H9 (cell line): ENCODE measurements around the gene TP53INP2. TPM values are rescaled to one million over a fixed set of nuclear protein-coding genes. Genes with fewer than 3 reads are reported as not detected.

Experiments
- DNase-seq: peaks from one replicate; pipeline ENCODE4 v3.0.0-alpha.2; 2017
- H2AFZ ChIP-seq: one replicate; pipeline ENCODE4 v1.6.1; 2013; ENCODE audit warnings: mild to moderate bottlenecking, low read length, control low read depth, moderate library complexity
- H2AK5ac ChIP-seq: 2 replicates; pipeline ENCODE4 v1.6.1; 2013; ENCODE audit warnings: low read length, control low read depth, mixed read lengths; ENCODE audit not compliant: insufficient read length
- H2BK120ac ChIP-seq: one replicate; pipeline ENCODE4 v1.6.1; 2013; ENCODE audit warnings: low read depth, mild to moderate bottlenecking, low read length, control low read depth, inconsistent platforms; ENCODE audit not compliant: poor library complexity, severe bottlenecking
- H2BK12ac ChIP-seq: 2 replicates; pipeline ENCODE4 v1.6.1; 2013; ENCODE audit warnings: low read length, control low read depth, mixed read lengths, low read depth; ENCODE audit not compliant: insufficient read length
- H2BK15ac ChIP-seq: 2 replicates; pipeline ENCODE4 v1.6.1; 2013; ENCODE audit warnings: low read depth, low read length, control low read depth
- H2BK20ac ChIP-seq: one replicate; pipeline ENCODE4 v1.6.1; 2013; ENCODE audit warnings: low read depth, mild to moderate bottlenecking, low read length, control low read depth, inconsistent platforms; ENCODE audit not compliant: poor library complexity, severe bottlenecking
- H2BK5ac ChIP-seq: 2 replicates; pipeline ENCODE4 v1.6.1; 2013; ENCODE audit warnings: low read length, control low read depth, mixed read lengths; ENCODE audit not compliant: insufficient read length
- H3K14ac ChIP-seq: 2 replicates; pipeline ENCODE4 v1.6.1; 2013; ENCODE audit warnings: low read length, control low read depth; ENCODE audit not compliant: insufficient read depth
- H3K18ac ChIP-seq: 2 replicates; pipeline ENCODE4 v1.6.1; 2013; ENCODE audit warnings: low read depth, mild to moderate bottlenecking, mixed read lengths, low read length, control low read depth; ENCODE audit not compliant: insufficient read length
- H3K23ac ChIP-seq: 2 replicates; pipeline ENCODE4 v1.6.1; 2013; ENCODE audit warnings: low read length, control low read depth, mixed read lengths, low read depth; ENCODE audit not compliant: insufficient read length
- H3K23me2 ChIP-seq: 2 replicates; pipeline ENCODE4 v1.6.1; 2013; ENCODE audit warnings: low read depth, mild to moderate bottlenecking, mixed read lengths, low read length, control low read depth; ENCODE audit not compliant: insufficient read length, poor library complexity, severe bottlenecking
- H3K27ac ChIP-seq: 2 replicates; pipeline ENCODE4 v1.5.1; 2013; ENCODE audit warnings: low read length, control low read depth, mixed read lengths, low read depth; ENCODE audit not compliant: insufficient read length
- H3K27me3 ChIP-seq: 2 replicates; pipeline ENCODE4 v1.6.1; 2013; ENCODE audit warnings: low read length, control low read depth, inconsistent platforms; ENCODE audit not compliant: insufficient read depth
- H3K4ac ChIP-seq: 2 replicates; pipeline ENCODE4 v1.6.1; 2013; ENCODE audit warnings: low read depth, mild to moderate bottlenecking, control low read depth, inconsistent platforms, low read length, moderate library complexity
- H3K4me1 ChIP-seq: 2 replicates; pipeline ENCODE4 v1.6.1; 2013; ENCODE audit warnings: low read length, control low read depth, inconsistent platforms; ENCODE audit not compliant: insufficient read depth
- H3K4me2 ChIP-seq: 2 replicates; pipeline ENCODE4 v1.6.1; 2013; ENCODE audit warnings: low read length, control low read depth, mixed read lengths; ENCODE audit not compliant: insufficient read length, insufficient read depth
- H3K56ac ChIP-seq: 2 replicates; pipeline ENCODE4 v1.6.1; 2013; ENCODE audit warnings: low read depth, mild to moderate bottlenecking, mixed read lengths, low read length, control low read depth; ENCODE audit not compliant: insufficient read length
- H3K79me1 ChIP-seq: 2 replicates; pipeline ENCODE4 v1.6.1; 2013; ENCODE audit warnings: low read depth, mild to moderate bottlenecking, moderate library complexity, low read length, control low read depth, inconsistent platforms; ENCODE audit not compliant: insufficient read depth, poor library complexity, severe bottlenecking
- H3K79me2 ChIP-seq: 2 replicates; pipeline ENCODE4 v1.6.1; 2013; ENCODE audit warnings: low read length, control low read depth, inconsistent platforms; ENCODE audit not compliant: insufficient read depth
- H3K9ac ChIP-seq: 2 replicates; pipeline ENCODE4 v1.6.1; 2013; ENCODE audit warnings: low read length, control low read depth, mixed read lengths; ENCODE audit not compliant: insufficient read length; ENCODE audit errors: extremely low read depth
- H3K9me3 ChIP-seq: one replicate; pipeline ENCODE4 v1.6.1; 2013; ENCODE audit warnings: low read depth, low read length, inconsistent platforms; ENCODE audit not compliant: control insufficient read depth
- H3T11ph ChIP-seq: one replicate; pipeline ENCODE4 v1.6.1; 2013; ENCODE audit warnings: mild to moderate bottlenecking, low read length, control low read depth, inconsistent platforms
- H4K20me1 ChIP-seq: one replicate; pipeline ENCODE4 v1.6.1; 2013; ENCODE audit not compliant: control insufficient read depth, insufficient read length, insufficient read depth
- H4K5ac ChIP-seq: 2 replicates; pipeline ENCODE4 v1.6.1; 2013; ENCODE audit warnings: low read depth, mild to moderate bottlenecking, mixed read lengths, low read length, control low read depth; ENCODE audit not compliant: insufficient read length
- H4K8ac ChIP-seq: replicated peaks from 2 replicates; pipeline ENCODE4 v1.6.1; 2013; ENCODE audit warnings: low read length, control low read depth, mixed read lengths, low read depth; ENCODE audit not compliant: insufficient read length
- H4K91ac ChIP-seq: 2 replicates; pipeline ENCODE4 v1.6.1; 2013; ENCODE audit warnings: low read depth, mild to moderate bottlenecking, moderate library complexity, mixed read lengths, low read length, control low read depth; ENCODE audit not compliant: insufficient read length
- H3K27ac Mint-ChIP-seq, 3 experiments: 2 replicates in 2 of 3; 3 replicates in 1 of 3; pipeline ENCODE4 v1.8.0; 2020 to 2021; ENCODE audit warnings: mixed read lengths in 3 of 3, mild to moderate bottlenecking in 1 of 3, moderate library complexity in 1 of 3
- H3K27me3 Mint-ChIP-seq: 2 replicates; pipeline ENCODE4 v1.8.0; 2021; ENCODE audit warnings: low read depth, mild to moderate bottlenecking, moderate library complexity, mixed read lengths
- H3K36me3 Mint-ChIP-seq, 3 experiments: 2 replicates in 2 of 3; 3 replicates in 1 of 3; pipeline ENCODE4 v1.8.0; 2020 to 2021; ENCODE audit warnings: low read depth in 3 of 3, mixed read lengths in 3 of 3; ENCODE audit not compliant: insufficient read depth in 1 of 3
- H3K4me1 Mint-ChIP-seq, 2 experiments: 2 replicates each; pipeline ENCODE4 v1.8.0; 2020; ENCODE audit warnings: mixed read lengths in 2 of 2
- H3K4me3 Mint-ChIP-seq, 2 experiments: 2 replicates in 1 of 2; 3 replicates in 1 of 2; pipeline ENCODE4 v1.8.0; 2020 to 2021; ENCODE audit warnings: mild to moderate bottlenecking in 2 of 2, mixed read lengths in 2 of 2, moderate library complexity in 1 of 2
- H3K9me3 Mint-ChIP-seq, 2 experiments: 2 replicates in 1 of 2; 3 replicates in 1 of 2; pipeline ENCODE4 v1.8.0; 2020; ENCODE audit warnings: mild to moderate bottlenecking in 2 of 2, mixed read lengths in 2 of 2, moderate library complexity in 1 of 2
- CTCF ChIP-seq: fragments of 200-600 bp; sonication (generic); conservative IDR thresholded peaks from 3 replicates; pipeline ENCODE4 v1.8.0; 2021; ENCODE audit warnings: antibody characterized with exemption, mild to moderate bottlenecking
- WGBS: extraction: QIAGEN DNeasy Blood & Tissue Kit; methylation state at CpG from one replicate; pipeline ENCODE4 v1.1.7; 2013; ENCODE audit warnings: missing lambda C conversion rate, low lambda C conversion rate, mixed read lengths; ENCODE audit not compliant: insufficient read length; ENCODE audit errors: extremely low coverage; 5-methylcytosine and 5-hydroxymethylcytosine counted together
- total RNA-seq: library from RNA; stranded (reverse); gene quantifications from 2 replicates; pipeline ENCODE4 v1.2.1, GENCODE V29; 2021

Gene TP53INP2
- total RNA-seq, 1 experiment from 2014 or later: 8.0 TPM

- no peak overlapping the region for H3K4me3 Mint-ChIP-seq
- H2BK5ac ChIP-seq: no peak overlapping the region
- H3K9me3 ChIP-seq: no peaks in the 10 kb centered on the region
- H3K23me2 ChIP-seq: no peaks in the 10 kb centered on the region
- H3K56ac ChIP-seq: no peak overlapping the region
- no peak overlapping the region for H2BK15ac ChIP-seq
- no peak overlapping the region for H2BK20ac ChIP-seq
- no peak overlapping the region for H4K8ac ChIP-seq
- H3T11ph ChIP-seq: no peak overlapping the region
- no peak overlapping the region for H2AK5ac ChIP-seq
- no peak overlapping the region for H3K4ac ChIP-seq
- no peak overlapping the region for H2BK12ac ChIP-seq
- no peak overlapping the region for H3K27ac Mint-ChIP-seq
- H3K79me1 ChIP-seq: no peaks in the 10 kb centered on the region
- H3K18ac ChIP-seq: no peak overlapping the region
- peaks cover 0 to 52% (median 20%) of the 10 kb centered on the region in 3 experiments; a peak in 5 of 7 replicates for H3K36me3 Mint-ChIP-seq
- no CpG with 5 or more reads among the region's 3 CpGs for WGBS
- H2BK120ac ChIP-seq: no peak overlapping the region
- no peak overlapping the region for H3K27ac ChIP-seq
- H3K4me1 Mint-ChIP-seq: no peaks in the 10 kb centered on the region
- no peaks in the 10 kb centered on the region for H4K20me1 ChIP-seq
- no peaks in the 10 kb centered on the region for H3K27me3 ChIP-seq
- no peak overlapping the region for H3K23ac ChIP-seq
- H3K27me3 Mint-ChIP-seq: no peaks in the 10 kb centered on the region
- no peak overlapping the region for H4K5ac ChIP-seq
- H4K91ac ChIP-seq: no peak overlapping the region
- H3K9me3 Mint-ChIP-seq: no peaks in the 10 kb centered on the region
- no peak overlapping the region for H3K14ac ChIP-seq
- TF ChIP-seq CTCF: no peak
- no peaks in the 10 kb centered on the region for H3K4me1 ChIP-seq
- H2AFZ ChIP-seq: no peak overlapping the region
- H3K9ac ChIP-seq: no peak overlapping the region
- no peak for DNase-seq
- no peaks in the 10 kb centered on the region for H3K79me2 ChIP-seq
- no peak overlapping the region for H3K4me2 ChIP-seq
Observed at GRCh38 chr20:34746674-34747073, 42.5 kb downstream of the TP53INP2 start.
